SH-SY5Y (cell line): ENCODE results near the gene RAB8B.

Experiments used
- GATA2 ChIP-seq: IDR thresholded peaks from 2 replicates; pipeline ENCODE4 v1.6.1; 2011; ENCODE audit warnings: mild to moderate bottlenecking, low read depth, low read length
- GATA3 ChIP-seq: IDR thresholded peaks from 2 replicates; pipeline ENCODE4 v1.6.1; 2011; ENCODE audit warnings: low read depth, mild to moderate bottlenecking, low read length, moderate library complexity

GRCh38 chr15:63292771-63293170, 103.4 kb downstream of the RAB8B start:
- no peak for TF ChIP-seq GATA3
- TF ChIP-seq GATA2 = no peak
